ENCODE results near the gene CEP112.

GRCh38 chr17:65683428-65683827 is 508.5 kb downstream of the CEP112 start:
- no peak for TF ChIP-seq POLR2A (IDR thresholded peaks at IDR 0.05)
- no peak for TF ChIP-seq CTCF (IDR thresholded peaks at IDR 0.05)

Data from vagina (tissue), 2 donors.